ENCODE data around the gene YIF1A. TPM values are rescaled to one million over a fixed set of nuclear protein-coding genes. Genes with fewer than 3 reads are reported as not detected.

YIF1A gene
- total RNA-seq, 2 experiments from 2014 or later: 39.1 to 45.4 TPM

GRCh38 chr11:66285250-66285947, 3.5 kb downstream of the YIF1A start:
- H3K27ac Mint-ChIP-seq: peak overlapping the region; percentile 25
- peaks cover 52% of the 10 kb centered on the region for H3K4me1 Mint-ChIP-seq
- no peaks in the 10 kb centered on the region for H3K36me3 Mint-ChIP-seq (ENCODE audit: low read depth)
- POLR2A ChIA-PET: no interaction called here
- CTCF ChIA-PET: interaction anchor here (1.0 to 4.0 kb wide), 3 partner anchors 26 to 126 kb away, joined by 3 to 27 read pairs (median 4); no protein-coding TSS in a partner anchor
- H3K27me3 Mint-ChIP-seq: peaks cover 4% of the 10 kb centered on the region
- no peak for DNase-seq
- no peak overlapping the region for H3K4me3 Mint-ChIP-seq
- no peaks in the 10 kb centered on the region for H3K9me3 Mint-ChIP-seq

- H3K36me3 Mint-ChIP-seq (ENCODE audit: low read depth): no peaks in the 10 kb centered on the region
- CTCF ChIA-PET: interaction anchor here (1.1 to 4.2 kb wide), 6 partner anchors 9 to 127 kb away, joined by 3 to 43 read pairs (median 16); partner anchors contain the start of gene RAB1B
- no peak overlapping the region for H3K4me3 Mint-ChIP-seq
Observed at GRCh38 chr11:66284526-66285078, 4.3 kb downstream of the YIF1A start.

GRCh38 chr11:66283461-66284105, 5.4 kb downstream of the YIF1A start:
- peaks cover 3% of the 10 kb centered on the region for H3K27me3 Mint-ChIP-seq
- CTCF ChIA-PET: interaction anchor here (0.9 to 4.2 kb wide), 15 partner anchors 7 to 67 kb away, joined by 3 to 43 read pairs (median 6); partner anchors contain the start of genes RAB1B and TMEM151A
- POLR2A ChIA-PET: no interaction called here
- no peak overlapping the region for H3K4me3 Mint-ChIP-seq
- no peak for DNase-seq
- no peaks in the 10 kb centered on the region for H3K36me3 Mint-ChIP-seq (ENCODE audit: low read depth)
- peak overlapping the region; percentile 9 for H3K27ac Mint-ChIP-seq
- H3K9me3 Mint-ChIP-seq: no peaks in the 10 kb centered on the region
- peaks cover 44% of the 10 kb centered on the region for H3K4me1 Mint-ChIP-seq

More at GRCh38 chr11:66284526-66285078, 4.3 kb downstream of the YIF1A start:
- Mint-ChIP-seq H3K9me3 (no peaks in the 10 kb centered on the region), H3K27ac (no peak overlapping the region), H3K27me3 (peaks cover under 1% of the 10 kb centered on the region), H3K4me1 (peaks cover 45% of the 10 kb centered on the region)
- POLR2A ChIA-PET: no interaction called here
- DNase-seq: no peak

- ChIA-PET CTCF (interaction anchor here (0.7 to 4.2 kb wide), 24 partner anchors 8 to 138 kb away, joined by 3 to 43 read pairs (median 4); partner anchors contain the start of genes BRMS1, CD248, NPAS4 and RAB1B), POLR2A (no interaction called here)
- peak overlapping the region; percentile 66 for H3K27ac Mint-ChIP-seq
- no peaks in the 10 kb centered on the region for H3K9me3 Mint-ChIP-seq
- H3K36me3 Mint-ChIP-seq (ENCODE audit: low read depth): no peaks in the 10 kb centered on the region
- peaks cover 3% of the 10 kb centered on the region for H3K27me3 Mint-ChIP-seq
- peak; percentile 100 for DNase-seq
- H3K4me3 Mint-ChIP-seq: peak overlapping the region; percentile 56
- peaks cover 39% of the 10 kb centered on the region for H3K4me1 Mint-ChIP-seq
Observed at GRCh38 chr11:66282468-66283455, 6.2 kb downstream of the YIF1A start.

GRCh38 chr11:66281776-66282467, 7.0 kb downstream of the YIF1A start:
- Mint-ChIP-seq H3K27ac (peak overlapping the region; percentile 66), H3K36me3 (ENCODE audit: low read depth) (peaks cover 2% of the 10 kb centered on the region)

GRCh38 chr11:66281001-66281400, 7.9 kb downstream of the YIF1A start:
- peaks cover 9% of the 10 kb centered on the region for H3K36me3 Mint-ChIP-seq (ENCODE audit: low read depth)
- no peaks in the 10 kb centered on the region for H3K9me3 Mint-ChIP-seq
- H3K27me3 Mint-ChIP-seq: peaks cover 3% of the 10 kb centered on the region
- CTCF ChIA-PET: interaction anchor here (0.7 to 4.2 kb wide), 6 partner anchors 13 to 569 kb away, joined by 3 to 35 read pairs (median 4); partner anchors contain the start of genes KAT5 and RAB1B
- H3K4me3 Mint-ChIP-seq: no peak overlapping the region
- H3K4me1 Mint-ChIP-seq: peaks cover 35% of the 10 kb centered on the region
- DNase-seq: no peak
- no peak overlapping the region for H3K27ac Mint-ChIP-seq
- POLR2A ChIA-PET: no interaction called here

More at GRCh38 chr11:66281776-66282467, 7.0 kb downstream of the YIF1A start:
- CTCF ChIA-PET: interaction anchor here (0.6 to 4.2 kb wide), 20 partner anchors 9 to 1783 kb away, joined by 3 to 43 read pairs (median 4); partner anchors contain the start of genes BRMS1, CD248, NPAS4 and RAB1B
- Mint-ChIP-seq H3K4me1 (peaks cover 35% of the 10 kb centered on the region), H3K27me3 (peaks cover 3% of the 10 kb centered on the region), H3K9me3 (no peaks in the 10 kb centered on the region), H3K4me3 (peak overlapping the region; percentile 56)
- no peak for DNase-seq
- POLR2A ChIA-PET: no interaction called here

- peaks cover 3% of the 10 kb centered on the region for H3K27me3 Mint-ChIP-seq
- peaks cover 35% of the 10 kb centered on the region for H3K4me1 Mint-ChIP-seq
Observed at GRCh38 chr11:66280428-66280827, 8.5 kb downstream of the YIF1A start.

GRCh38 chr11:66279092-66279734, 9.7 kb downstream of the YIF1A start:
- H3K36me3 Mint-ChIP-seq (ENCODE audit: low read depth): peaks cover 19% of the 10 kb centered on the region
- ChIA-PET POLR2A (no interaction called here), CTCF (interaction anchor here (0.8 to 1.5 kb wide), 4 partner anchors 21 to 568 kb away, joined by 3 to 4 read pairs (median 3); partner anchors contain the start of gene KAT5)
- peak overlapping the region; percentile 55 for H3K4me3 Mint-ChIP-seq
- peak overlapping the region; percentile 11 for H3K27ac Mint-ChIP-seq
- no peaks in the 10 kb centered on the region for H3K9me3 Mint-ChIP-seq
- H3K27me3 Mint-ChIP-seq: peaks cover 3% of the 10 kb centered on the region
- H3K4me1 Mint-ChIP-seq: peaks cover 35% of the 10 kb centered on the region
- no peak for DNase-seq

More at GRCh38 chr11:66280428-66280827, 8.5 kb downstream of the YIF1A start:
- DNase-seq: no peak
- ChIA-PET CTCF (interaction anchor here (0.7 to 4.2 kb wide), 8 partner anchors 13 to 569 kb away, joined by 3 to 35 read pairs (median 3); partner anchors contain the start of genes KAT5 and RAB1B), POLR2A (no interaction called here)
- Mint-ChIP-seq H3K4me3 (no peak overlapping the region), H3K27ac (no peak overlapping the region), H3K36me3 (ENCODE audit: low read depth) (peaks cover 11% of the 10 kb centered on the region), H3K9me3 (no peaks in the 10 kb centered on the region)

- H3K4me1 Mint-ChIP-seq: peaks cover 36% of the 10 kb centered on the region
- ChIA-PET POLR2A (no interaction called here), CTCF (interaction anchor here (0.8 to 1.5 kb wide), 2 partner anchors 34 to 259 kb away, joined by 3 to 4 read pairs; no protein-coding TSS in a partner anchor)
- H3K27ac Mint-ChIP-seq: no peak overlapping the region
- H3K4me3 Mint-ChIP-seq: peak overlapping the region; percentile 55
- H3K9me3 Mint-ChIP-seq: no peaks in the 10 kb centered on the region
- peaks cover 3% of the 10 kb centered on the region for H3K27me3 Mint-ChIP-seq
- DNase-seq: no peak
- H3K36me3 Mint-ChIP-seq (ENCODE audit: low read depth): peaks cover 24% of the 10 kb centered on the region
Observed at GRCh38 chr11:66278363-66279091, 10.4 kb downstream of the YIF1A start.

GRCh38 chr11:66277471-66278362, 11.2 kb downstream of the YIF1A start, which contains the start of gene CNIH2:
Gene CNIH2, plus strand, starts transcription at chr11:66278175. Its CDS starts 282 bp downstream, at chr11:66278457.
- Mint-ChIP-seq H3K27ac (no peak within 1 kb of the TSS), H3K27me3 (peaks cover 3% of the 10 kb centered on the region), H3K36me3 (ENCODE audit: low read depth) (peaks cover 32% of the 10 kb centered on the region), H3K9me3 (no peaks in the 10 kb centered on the region), H3K4me3 (peak within 1 kb of the TSS; percentile 55), H3K4me1 (peaks cover 33% of the 10 kb centered on the region)
- POLR2A ChIA-PET: no interaction called here
- CTCF ChIA-PET: interaction anchor here (0.9 kb wide), 1 partner anchor 55 kb away, joined by 4 read pairs; no protein-coding TSS in a partner anchor
- DNase-seq: peak; percentile 36
